Muscle layer of duodenum (tissue), 2 donors: Measurements from ENCODE around the gene DEFB129.

Experiments used
- H3K27ac ChIP-seq: one replicate; pipeline ENCODE4 v1.7.0; 2013; ENCODE audit warnings: mild to moderate bottlenecking, low read length
- H3K27me3 ChIP-seq: one replicate; pipeline ENCODE4 v1.7.0; 2013; ENCODE audit warnings: low read depth, mild to moderate bottlenecking, control low read depth, low read length
- H3K36me3 ChIP-seq, 2 donors: one replicate each; pipeline ENCODE4 v1.7.0; 2013; ENCODE audit warnings: low read length in 2 of 2, control low read depth in 1 of 2, mild to moderate bottlenecking in 1 of 2; ENCODE audit not compliant: insufficient read depth in 2 of 2, control insufficient read depth in 1 of 2
- H3K4me1 ChIP-seq, 2 donors: one replicate each; pipeline ENCODE4 v1.7.0; 2013; ENCODE audit warnings: low read length in 2 of 2, mild to moderate bottlenecking in 2 of 2, control low read depth in 1 of 2, moderate library complexity in 1 of 2; ENCODE audit not compliant: insufficient read depth in 2 of 2, control insufficient read depth in 1 of 2
- H3K4me3 ChIP-seq, 2 donors: one replicate each; pipeline ENCODE4 v1.7.0; 2013; ENCODE audit warnings: low read length in 2 of 2, low read depth in 1 of 2, mild to moderate bottlenecking in 1 of 2
- H3K9me3 ChIP-seq, 2 donors: one replicate each; pipeline ENCODE4 v1.7.0; 2013; ENCODE audit warnings: low read length in 2 of 2, control low read depth in 1 of 2, mild to moderate bottlenecking in 1 of 2; ENCODE audit not compliant: control insufficient read depth in 1 of 2
- donor health status: healthy.

DEFB129 gene

DNA sequence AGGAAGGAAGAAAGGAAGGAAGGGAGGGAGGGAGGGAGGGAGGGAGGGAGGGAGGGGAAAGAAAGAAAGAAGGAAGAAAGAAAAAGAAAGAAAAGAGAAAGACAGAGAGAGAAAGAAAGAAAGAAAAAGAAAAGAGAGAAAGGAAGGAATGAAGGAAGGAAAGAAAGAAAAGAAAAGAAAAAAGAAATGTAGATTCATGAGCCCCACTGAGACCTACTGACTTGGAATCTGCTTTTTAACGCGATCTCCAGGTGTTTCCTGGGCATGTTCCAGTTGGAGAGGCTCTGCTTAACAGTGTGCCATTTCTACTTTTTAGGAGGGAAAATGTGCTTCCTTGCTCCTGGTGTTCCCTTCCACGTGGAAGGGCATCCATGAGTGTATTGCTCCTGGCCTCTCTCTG lies 46.8 kb downstream of the DEFB129 start:
- no peak overlapping the region for H3K27ac ChIP-seq
- H3K9me3 ChIP-seq: no peaks in the 10 kb centered on the region
- H3K27me3 ChIP-seq: no peaks in the 10 kb centered on the region
- peaks cover 4 to 21% of the 10 kb centered on the region in 2 donors for H3K36me3 ChIP-seq
- no peaks in the 10 kb centered on the region for H3K4me1 ChIP-seq
- H3K4me3 ChIP-seq: no peak overlapping the region

DNA sequence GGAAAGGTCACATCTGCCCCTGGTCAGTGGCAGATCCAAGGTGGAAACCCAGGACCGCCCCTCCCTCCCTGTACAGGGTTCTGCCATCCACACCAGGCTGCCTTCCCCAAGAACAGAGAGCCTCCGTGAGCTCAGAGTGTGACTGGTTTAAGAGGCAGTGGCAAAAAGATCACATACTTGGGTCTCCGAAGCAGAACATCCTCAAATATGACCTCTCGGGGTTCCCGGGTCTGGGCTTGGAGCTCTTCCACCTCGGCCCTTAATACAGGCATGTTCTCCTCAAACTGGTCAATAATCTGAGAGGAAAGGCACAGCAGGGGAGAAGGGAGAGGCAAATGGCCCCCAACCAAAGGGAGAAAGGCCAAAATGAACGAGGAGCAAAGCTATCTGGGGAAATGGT lies 48.7 kb downstream of the DEFB129 start:
- Histone ChIP-seq H3K4me1 (no peaks in the 10 kb centered on the region), H3K27me3 (no peaks in the 10 kb centered on the region), H3K27ac (no peak overlapping the region), H3K4me3 (no peak overlapping the region), H3K9me3 (no peaks in the 10 kb centered on the region), H3K36me3 (peaks cover 10 to 21% of the 10 kb centered on the region in 2 donors)

- Histone ChIP-seq H3K36me3 (peaks cover 13 to 26% of the 10 kb centered on the region in 2 donors), H3K4me1 (no peaks in the 10 kb centered on the region), H3K9me3 (no peaks in the 10 kb centered on the region), H3K27ac (no peak overlapping the region), H3K4me3 (no peak overlapping the region), H3K27me3 (no peaks in the 10 kb centered on the region)
These were observed 49.8 kb downstream of the DEFB129 start for GRCh38 chr20:276620-277495.

- H3K4me3 ChIP-seq: no peak overlapping the region
- H3K4me1 ChIP-seq: no peaks in the 10 kb centered on the region
- no peak overlapping the region for H3K27ac ChIP-seq
- H3K36me3 ChIP-seq: peaks cover 16 to 26% of the 10 kb centered on the region in 2 donors
- no peaks in the 10 kb centered on the region for H3K27me3 ChIP-seq
- H3K9me3 ChIP-seq: no peaks in the 10 kb centered on the region
These were observed 50.4 kb downstream of the DEFB129 start for GRCh38 chr20:277496-277781.

DNA sequence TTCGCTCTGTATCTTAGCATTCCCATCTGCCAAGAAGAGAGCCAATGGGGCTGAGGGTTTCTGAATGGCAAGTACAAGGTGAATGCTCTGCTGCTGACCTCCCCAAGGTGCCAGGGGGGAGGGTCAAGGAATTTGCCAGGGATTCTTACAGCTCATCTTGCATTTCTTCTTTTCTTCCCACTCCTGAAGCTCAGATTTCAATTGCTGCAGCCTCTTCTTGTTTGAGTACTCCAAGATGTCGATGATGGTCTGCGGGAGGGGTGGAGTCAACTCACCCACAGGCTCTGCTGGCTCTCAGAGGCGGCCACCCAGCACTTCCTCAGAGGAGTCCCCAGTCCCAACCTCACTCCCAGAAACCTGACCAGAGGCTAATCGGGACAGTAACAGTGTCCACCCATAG lies 51.1 kb downstream of the DEFB129 start:
- no peak overlapping the region for H3K27ac ChIP-seq
- H3K4me3 ChIP-seq: no peak overlapping the region
- no peaks in the 10 kb centered on the region for H3K27me3 ChIP-seq
- H3K4me1 ChIP-seq: no peaks in the 10 kb centered on the region
- no peaks in the 10 kb centered on the region for H3K9me3 ChIP-seq
- peaks cover 16 to 26% of the 10 kb centered on the region in 2 donors for H3K36me3 ChIP-seq

GRCh38 chr20:278607-279571 lies 51.8 kb downstream of the DEFB129 start:
- H3K9me3 ChIP-seq: no peaks in the 10 kb centered on the region
- no peaks in the 10 kb centered on the region for H3K27me3 ChIP-seq
- H3K4me1 ChIP-seq: no peaks in the 10 kb centered on the region
- no peak overlapping the region for H3K27ac ChIP-seq
- peak overlapping the region in 1 of 2 donors; percentile 45 for H3K4me3 ChIP-seq
- H3K36me3 ChIP-seq: peaks cover 16 to 32% of the 10 kb centered on the region in 2 donors
